ENCODE data around the gene ACACA.

Gene ACACA

GRCh38 chr17:37315601-37316000 is 91.0 kb downstream of the ACACA start:
- no peak for DNase-seq (ENCODE audit: low spot score)
- TF ChIP-seq, protein P1, sequence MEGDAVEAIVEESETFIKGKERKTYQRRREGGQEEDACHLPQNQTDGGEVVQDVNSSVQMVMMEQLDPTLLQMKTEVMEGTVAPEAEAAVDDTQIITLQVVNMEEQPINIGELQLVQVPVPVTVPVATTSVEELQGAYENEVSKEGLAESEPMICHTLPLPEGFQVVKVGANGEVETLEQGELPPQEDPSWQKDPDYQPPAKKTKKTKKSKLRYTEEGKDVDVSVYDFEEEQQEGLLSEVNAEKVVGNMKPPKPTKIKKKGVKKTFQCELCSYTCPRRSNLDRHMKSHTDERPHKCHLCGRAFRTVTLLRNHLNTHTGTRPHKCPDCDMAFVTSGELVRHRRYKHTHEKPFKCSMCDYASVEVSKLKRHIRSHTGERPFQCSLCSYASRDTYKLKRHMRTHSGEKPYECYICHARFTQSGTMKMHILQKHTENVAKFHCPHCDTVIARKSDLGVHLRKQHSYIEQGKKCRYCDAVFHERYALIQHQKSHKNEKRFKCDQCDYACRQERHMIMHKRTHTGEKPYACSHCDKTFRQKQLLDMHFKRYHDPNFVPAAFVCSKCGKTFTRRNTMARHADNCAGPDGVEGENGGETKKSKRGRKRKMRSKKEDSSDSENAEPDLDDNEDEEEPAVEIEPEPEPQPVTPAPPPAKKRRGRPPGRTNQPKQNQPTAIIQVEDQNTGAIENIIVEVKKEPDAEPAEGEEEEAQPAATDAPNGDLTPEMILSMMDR (IDR thresholded peaks at IDR 0.05; ENCODE audit: extremely low read depth, missing control alignments): no peak

- no peak for DNase-seq (ENCODE audit: low spot score)
- TF ChIP-seq, protein P1 (IDR thresholded peaks at IDR 0.05; ENCODE audit: extremely low read depth, missing control alignments): no peak
These were observed 94.3 kb downstream of the ACACA start for GRCh38 chr17:37312137-37312923.

- no peak for DNase-seq (ENCODE audit: low spot score)
- TF ChIP-seq, protein P1 (IDR thresholded peaks at IDR 0.05; ENCODE audit: extremely low read depth, missing control alignments): no peak
These were observed 95.7 kb downstream of the ACACA start for GRCh38 chr17:37310940-37311339.

DNA sequence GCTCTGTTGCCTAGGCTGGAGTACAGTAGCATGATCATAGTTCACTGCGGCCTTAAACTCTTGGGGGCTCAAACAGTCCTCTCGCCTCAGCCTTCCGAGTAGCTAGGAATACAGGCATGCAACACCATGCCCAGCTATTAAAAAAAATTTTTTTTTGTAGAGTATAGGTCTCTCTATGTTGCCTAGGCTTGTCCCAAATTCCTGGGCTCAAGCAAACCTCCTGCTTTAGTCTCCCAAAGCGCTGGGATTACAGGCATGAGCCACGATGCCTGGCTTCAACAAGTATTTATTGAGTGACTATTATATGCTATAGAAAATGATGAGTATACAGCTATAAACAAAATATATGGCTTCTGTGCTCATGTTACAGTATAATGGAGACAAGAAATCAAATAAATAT is 97.6 kb downstream of the ACACA start:
- DNase-seq (ENCODE audit: low spot score): no peak
- TF ChIP-seq, protein P1 (IDR thresholded peaks at IDR 0.05; ENCODE audit: extremely low read depth, missing control alignments): no peak

DNA sequence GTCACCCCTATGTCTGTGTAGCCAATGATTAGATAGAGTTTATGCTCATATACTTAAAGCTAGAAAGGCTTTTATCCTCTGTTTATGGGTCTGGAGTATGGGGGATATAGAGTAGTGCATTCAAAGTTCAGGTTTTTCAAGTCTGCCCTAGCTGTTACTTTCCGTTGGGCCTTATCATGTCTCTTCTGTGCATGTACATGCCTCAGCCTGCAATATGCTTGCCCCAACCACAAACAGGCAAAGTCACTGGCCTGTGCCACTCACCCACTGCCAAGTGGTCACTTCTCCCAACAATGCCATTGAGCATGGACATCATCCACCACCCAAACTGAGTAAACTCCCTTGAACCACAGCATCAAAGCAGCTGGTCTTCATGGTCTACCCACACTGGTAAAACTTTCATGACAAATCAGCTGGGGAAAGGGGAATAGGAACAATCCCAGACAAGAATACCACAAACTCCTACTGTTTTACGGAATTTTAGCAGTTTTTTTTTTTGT is 101.2 kb downstream of the ACACA start:
- no peak for DNase-seq (ENCODE audit: low spot score)
- TF ChIP-seq, protein P1 (IDR thresholded peaks at IDR 0.05; ENCODE audit: extremely low read depth, missing control alignments): no peak

DNA sequence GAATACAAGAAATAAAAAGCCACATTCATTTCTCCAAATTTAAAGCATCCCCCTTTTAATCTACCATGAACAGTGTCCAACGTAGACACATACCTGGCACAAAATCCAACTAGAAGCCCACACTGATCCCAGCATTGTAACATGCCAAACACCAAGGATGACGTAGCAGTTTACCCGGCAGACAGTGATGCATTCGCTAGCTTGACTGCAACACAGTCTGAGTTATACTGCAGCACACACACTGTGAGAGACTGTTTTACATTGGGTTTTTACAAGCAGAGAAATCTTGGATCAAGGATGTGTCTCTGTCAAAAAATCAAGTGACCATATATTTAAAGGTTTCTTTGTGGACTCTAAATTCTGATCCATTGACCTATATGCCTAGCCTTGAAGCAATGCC is 105.3 kb downstream of the ACACA start:
- TF ChIP-seq, protein P1 (IDR thresholded peaks at IDR 0.05; ENCODE audit: extremely low read depth, missing control alignments): no peak
- DNase-seq (ENCODE audit: low spot score): no peak

DNA sequence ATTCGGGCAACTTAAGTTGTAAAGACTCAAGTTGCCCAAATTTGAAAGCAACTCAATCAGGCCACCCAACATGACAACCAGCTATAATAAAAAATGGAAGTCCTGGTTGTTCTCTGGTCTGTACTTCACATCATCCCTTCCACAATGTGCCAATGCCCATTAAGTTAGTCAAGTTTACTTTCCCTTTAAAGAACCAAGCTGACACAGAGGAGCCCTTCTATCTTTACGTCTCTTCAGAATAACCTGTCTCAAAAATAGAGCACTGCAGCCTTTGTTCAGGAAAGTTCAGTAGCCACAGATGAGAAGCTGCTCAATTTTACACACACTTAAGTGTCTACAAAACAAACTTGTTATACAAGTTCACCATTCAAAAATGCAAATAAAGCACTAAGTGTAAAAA is 106.0 kb downstream of the ACACA start:
- DNase-seq (ENCODE audit: low spot score): no peak
- TF ChIP-seq, protein P1 (IDR thresholded peaks at IDR 0.05; ENCODE audit: extremely low read depth, missing control alignments): no peak

All from GM20000 (cell line).